SW 1271 (cell line): ENCODE results near the gene ZNRF1.

Experiments
- DNase-seq, 2 experiments: peaks; one replicate each; lab custom pipeline; 2025; lab: John Stamatoyannopoulos, UW

The ZNRF1 gene

GRCh38 chr16:75148311-75149195 is 149.7 kb downstream of the ZNRF1 start, which contains the start of gene ZFP1:
ZFP1 (plus strand) TSS chr16:75148524; CDS start chr16:75152952, 4,428 bp downstream.
- peak; percentile 57 to 86 for DNase-seq

DNA sequence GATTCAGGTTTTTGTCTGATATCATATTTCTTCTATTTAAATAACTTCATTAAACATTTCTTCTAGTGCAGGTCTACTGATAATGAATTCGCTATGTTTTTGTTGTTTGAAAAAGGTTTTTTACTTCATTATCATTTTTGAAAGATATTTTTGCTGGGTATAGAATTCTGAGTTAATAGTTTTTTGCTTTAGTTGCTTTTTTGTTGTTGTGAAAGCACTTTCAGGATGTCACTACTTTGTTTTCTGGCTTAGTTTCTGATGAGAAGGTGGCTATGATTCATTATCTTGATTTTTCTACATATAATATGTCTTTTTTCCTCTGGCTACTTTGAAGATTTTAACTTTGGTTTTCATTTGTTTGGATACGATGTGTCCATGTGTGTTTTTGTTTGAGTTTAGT is 153.0 kb downstream of the ZNRF1 start:
- no peak for DNase-seq

GRCh38 chr16:75152635-75153034 is 153.8 kb downstream of the ZNRF1 start:
- no peak for DNase-seq

- DNase-seq, result no peak
These were observed 161.6 kb downstream of the ZNRF1 start for GRCh38 chr16:75160386-75160785.
